GM21515 (cell line): ENCODE results near the gene SLC38A8.

Source experiments
- ATAC-seq: cut with Tn5 transposase; IDR thresholded peaks from one replicate; pipeline ENCODE4 v1.9.1; 2021; ENCODE audit not compliant: unreplicated experiment

SLC38A8 gene

DNA sequence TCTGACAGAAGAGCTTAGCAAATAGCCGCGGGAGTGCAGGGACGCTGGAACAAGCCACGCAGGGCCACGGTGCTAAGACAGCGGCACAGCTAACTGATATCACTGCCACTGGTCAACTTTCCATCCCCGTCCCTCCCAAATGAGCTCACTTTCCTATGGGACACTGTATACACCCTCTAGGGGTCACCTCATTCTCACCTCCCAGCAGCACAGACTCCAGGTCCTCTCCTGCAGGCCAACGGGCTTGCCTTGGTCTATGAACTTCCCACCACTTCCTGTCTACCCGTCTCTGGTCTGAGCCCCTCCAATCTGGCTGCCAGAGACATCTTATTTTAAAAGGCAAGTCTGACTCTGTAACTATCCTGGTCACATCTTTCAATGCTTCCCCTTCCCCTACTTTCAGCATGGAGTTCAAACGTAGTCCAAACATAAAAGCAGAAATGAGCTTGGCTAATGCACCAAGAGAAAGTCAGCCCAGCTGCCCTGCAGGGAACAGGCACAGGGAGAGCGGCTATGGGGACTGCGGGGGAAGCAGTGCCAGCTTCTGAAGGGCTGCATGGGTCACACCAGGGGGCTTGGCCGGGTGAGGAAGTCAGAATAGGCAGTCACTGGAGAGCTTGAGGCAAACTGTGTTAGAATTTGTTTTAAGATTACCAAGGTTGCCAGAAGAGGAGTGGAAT is 26.3 kb upstream of the SLC38A8 start:
- no peak for ATAC-seq

DNA sequence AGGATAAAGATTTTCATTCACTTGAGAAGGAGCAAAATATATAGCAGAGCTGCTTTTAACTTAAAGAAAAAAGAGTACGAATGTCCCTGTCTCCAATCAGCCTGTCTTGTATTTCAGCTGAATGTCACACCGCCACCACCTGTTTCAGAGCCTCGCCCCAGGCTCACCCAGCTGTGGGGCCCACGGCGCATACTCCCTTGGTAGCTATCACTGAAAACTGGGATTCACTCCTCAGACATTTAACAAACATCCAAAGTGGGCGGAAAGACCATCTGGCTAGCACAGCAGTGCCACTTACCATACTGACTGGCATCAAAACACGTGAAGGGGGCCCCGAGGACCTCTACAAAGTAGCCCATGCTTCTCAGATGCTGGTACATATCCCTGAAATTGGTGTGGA is 25.4 kb upstream of the SLC38A8 start:
- ATAC-seq = no peak

DNA sequence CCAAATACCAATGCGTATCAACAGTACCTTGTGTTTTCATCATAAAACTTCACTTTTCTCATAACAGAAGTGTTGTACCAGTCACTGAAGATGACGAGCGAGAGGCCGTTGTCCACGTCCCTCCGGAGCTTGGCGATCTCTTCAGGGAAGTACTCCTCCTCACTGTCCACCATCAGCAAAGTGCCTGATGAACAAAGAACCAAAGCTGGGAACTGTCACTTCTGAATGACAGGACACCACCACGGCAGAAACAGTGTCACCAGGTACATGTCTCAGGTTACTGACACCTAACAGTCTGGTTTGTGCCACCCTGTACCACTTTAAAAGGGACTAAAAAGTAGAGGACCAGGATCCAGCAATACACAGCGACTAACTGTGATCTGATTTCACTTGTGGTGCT is 25.0 kb upstream of the SLC38A8 start:
- ATAC-seq = no peak

DNA sequence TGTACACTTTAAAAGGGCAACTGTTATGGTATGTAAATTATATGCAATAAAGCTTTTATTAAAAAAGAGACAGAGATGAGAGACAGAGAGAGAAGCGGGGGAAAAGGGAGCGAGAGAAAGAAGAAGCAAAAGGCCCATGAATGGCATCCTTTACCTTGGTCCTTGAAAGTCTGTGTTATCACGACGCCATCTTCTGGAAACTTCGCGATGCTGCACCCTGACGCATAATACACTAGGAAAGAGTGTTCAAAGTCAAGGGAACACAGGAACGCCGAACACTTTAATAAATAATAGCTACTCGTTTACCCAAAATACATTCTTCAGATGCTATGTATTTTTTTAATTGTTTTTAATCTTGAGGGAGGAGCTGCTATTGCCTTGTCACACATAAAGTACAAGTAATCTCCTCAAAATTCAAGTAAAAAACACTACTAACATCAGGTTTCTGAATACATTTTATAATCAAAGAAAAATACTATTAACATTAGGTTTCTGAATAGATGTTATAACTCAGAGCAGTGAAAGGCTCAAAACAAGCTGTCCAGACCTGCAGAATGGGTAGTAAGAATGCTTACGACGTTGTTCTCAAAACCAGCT is 23.0 kb upstream of the SLC38A8 start:
- no peak for ATAC-seq

DNA sequence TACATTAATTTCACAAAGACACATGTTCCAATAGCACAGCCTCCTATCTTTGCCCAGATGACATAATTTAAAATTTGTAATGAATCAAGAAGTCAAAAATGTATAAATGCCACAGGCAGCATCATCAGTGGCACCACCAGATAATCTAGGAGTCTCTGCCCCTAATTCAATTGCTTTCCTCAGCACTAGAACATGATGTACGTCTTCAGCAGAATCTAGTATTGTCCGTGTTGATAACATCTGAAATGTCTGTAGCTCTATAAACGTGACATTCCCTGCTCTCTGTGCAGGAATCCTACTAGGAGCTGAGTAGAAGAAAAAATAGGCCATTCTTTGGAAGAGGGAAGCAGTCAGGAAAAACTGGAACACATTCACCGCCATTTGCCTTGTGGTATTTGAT is 21.4 kb upstream of the SLC38A8 start:
- no peak for ATAC-seq

DNA sequence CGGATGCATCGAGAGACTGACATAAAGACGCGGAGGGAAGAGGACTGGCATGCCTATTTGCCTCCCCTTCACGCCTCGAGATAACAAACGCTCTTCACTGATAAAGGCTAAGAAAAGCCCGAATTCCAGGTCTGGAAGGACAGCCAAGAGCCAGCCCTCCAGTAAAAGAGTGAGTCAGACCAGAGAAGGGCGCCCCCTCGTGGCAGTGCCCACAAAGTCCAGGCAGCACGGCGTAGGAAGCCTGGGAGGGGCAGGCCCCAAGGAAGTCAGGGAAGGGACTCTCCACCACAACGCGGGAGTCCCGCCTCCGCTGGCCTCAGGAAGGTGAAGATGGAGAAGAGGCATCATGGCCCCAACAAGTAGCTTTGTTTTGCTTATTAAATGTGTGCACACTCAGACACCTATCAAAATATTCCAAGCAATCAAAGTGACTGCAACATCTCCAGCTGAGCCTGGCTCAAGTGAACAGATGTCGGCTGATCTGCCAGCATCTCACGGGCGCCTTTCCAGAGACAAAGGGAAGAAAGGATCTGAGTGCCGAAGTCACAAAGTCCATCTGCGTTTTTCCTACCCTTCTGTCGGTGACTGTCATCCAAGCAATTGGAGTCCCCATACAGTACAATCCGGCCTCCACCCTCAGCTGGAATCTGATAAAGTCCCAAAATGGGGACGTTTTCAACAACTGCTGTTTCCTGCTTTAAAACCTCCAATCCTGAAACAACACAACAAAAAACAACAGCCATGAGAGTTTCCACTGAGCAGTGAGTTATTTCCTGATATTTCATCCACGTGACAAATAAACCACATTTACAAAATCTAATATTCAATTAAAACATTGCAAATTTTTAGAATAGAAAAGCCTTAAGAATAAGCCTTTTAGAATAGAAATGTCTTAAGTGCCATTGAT is 20.4 kb upstream of the SLC38A8 start:
- no peak for ATAC-seq

DNA sequence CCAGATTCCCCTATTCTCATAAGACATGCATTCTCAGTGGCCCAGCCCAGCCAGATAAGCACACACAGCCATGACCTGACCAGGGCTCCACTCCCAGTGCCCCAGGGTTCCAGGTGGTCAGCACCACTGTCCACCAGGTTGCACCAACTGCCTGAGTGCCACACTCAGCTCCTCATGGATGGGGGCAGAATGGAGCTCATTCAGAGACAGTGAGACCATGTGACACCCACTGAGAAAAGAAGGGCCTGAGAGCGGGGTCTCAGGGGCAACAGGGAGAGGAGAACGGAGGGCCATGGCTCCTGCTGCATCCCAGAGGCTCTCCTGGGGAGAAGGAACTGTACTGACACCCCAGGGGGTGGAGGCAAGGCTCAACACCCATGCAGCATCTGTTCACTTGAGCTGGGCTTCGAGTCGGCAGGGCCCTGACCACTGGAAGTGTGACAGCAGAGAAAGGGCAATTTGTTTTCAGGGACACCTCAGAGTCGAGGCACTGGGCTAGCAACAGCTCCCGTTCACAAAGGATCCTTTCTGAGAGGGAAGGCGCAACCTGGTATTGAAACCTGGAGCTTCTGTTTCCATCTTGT is 18.7 kb upstream of the SLC38A8 start:
- ATAC-seq = no peak

DNA sequence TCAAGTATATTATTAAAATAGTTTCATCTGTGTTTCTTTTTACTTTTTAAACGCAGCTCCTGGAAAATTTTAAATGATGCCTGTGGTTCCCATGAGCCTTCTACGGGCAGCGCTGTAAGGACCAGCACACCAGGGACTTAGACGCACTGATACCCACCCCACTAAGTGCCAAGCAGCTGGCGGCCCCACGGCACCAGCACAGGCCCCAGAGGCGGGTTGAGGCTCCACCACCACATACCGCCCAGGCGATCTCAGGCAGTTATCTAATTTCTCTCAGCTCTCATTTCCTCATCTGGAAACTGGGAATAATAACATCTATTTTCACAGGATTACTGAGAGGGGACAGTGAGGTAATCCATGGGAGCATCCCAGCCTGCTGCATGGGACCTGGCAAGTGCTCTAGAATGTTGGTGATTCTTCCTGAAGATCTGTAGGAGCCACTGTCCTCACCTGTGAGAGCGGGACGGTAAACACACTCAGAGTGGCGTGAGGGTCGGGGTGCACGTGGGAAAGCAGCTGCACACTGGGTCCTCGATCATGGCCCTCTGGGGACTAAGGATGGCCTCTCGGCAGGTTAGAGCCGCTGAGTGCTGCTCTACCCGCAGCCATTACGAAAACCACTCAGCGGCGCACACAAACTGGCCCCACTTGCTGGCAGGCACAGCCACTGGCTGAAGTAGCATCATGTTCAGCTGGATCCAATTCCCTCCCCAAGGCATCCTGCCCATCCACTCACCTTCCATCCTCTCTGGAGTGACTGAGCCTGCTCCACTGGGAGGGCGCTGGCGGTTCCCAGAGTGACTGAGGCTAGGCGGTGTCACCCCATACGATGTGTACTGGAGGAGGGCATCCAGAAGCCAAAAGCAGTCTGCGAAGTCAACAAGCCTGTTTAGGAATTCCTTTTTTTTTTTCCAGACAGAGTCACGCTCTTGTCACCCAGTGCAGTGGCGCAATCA is 17.6 kb upstream of the SLC38A8 start:
- ATAC-seq = no peak

DNA sequence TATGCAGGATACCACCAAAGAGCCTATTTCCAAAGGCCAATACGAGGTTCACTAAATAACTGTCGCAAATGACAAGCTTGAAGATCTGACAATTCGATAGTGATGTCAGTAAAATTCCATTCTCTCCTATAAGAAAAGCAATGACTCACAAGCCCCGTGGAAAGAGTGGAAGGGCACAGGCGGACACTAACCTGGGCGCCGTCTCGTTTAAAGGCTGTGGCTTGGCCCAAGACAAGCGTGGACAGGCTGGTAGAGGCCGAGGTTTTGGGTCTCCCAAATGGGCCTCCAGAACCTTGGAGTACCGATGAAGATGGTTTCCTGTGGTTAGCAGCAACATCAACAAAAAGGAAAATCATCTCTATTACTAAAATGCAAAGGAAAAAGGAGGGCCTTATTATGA is 16.5 kb upstream of the SLC38A8 start:
- ATAC-seq = no peak

DNA sequence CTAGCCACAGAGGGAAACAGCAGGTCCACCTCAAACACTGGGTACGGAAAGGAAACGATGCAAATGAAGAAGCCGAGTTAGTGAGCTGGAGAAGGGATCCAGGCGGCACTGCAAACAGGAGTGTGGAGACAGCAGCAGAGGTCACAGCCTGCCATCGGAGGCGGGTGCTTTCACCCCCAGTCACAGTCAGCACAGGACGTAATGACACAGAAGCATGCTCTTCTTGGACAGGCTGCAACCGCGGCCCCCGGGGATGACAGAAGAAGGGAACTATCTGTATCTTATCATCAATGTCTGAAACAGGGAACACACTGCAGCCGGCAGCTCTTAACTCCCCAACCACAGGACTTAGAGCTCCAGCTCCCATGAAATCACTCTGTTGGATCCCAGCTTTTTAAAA is 16.1 kb upstream of the SLC38A8 start:
- ATAC-seq = no peak

DNA sequence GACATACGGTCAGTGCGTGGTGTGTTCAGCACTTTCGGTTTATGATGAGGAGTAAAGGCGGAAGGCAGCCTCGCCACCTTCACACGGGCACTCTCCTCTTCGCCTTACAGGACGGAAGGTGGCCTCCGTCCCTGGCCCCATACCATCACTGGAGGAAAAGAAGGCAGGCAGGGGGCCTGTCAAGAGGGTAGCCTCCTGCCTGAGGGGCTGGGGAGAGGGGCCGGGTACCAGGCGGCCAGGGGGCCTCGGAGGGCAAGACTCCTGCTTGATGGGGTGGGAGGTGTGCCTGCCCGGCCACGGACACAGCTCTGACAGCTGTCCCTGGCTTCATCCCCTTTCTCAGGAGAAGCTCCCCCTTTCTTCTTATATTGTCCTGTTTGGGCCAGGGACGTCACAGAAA is 15.6 kb upstream of the SLC38A8 start:
- no peak for ATAC-seq

DNA sequence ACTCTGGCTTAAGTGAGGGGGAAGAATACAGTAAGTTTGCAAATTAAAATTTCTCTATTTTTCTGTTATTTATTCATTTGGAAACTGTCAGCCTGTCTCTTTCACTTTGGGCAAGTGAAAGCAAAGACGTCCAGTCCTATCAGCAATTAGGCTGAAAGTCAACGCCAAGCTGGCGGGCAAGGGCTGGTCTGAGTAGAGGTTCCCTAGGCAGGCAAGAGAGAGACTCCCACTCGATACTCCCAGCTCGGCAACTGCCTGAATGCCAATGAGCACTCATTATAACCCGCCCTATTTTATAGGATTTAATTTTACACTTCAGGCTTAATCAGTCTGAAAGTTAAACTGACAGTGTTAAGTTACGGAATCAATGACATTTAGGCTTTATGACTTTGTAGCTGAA is 14.3 kb upstream of the SLC38A8 start:
- no peak for ATAC-seq

DNA sequence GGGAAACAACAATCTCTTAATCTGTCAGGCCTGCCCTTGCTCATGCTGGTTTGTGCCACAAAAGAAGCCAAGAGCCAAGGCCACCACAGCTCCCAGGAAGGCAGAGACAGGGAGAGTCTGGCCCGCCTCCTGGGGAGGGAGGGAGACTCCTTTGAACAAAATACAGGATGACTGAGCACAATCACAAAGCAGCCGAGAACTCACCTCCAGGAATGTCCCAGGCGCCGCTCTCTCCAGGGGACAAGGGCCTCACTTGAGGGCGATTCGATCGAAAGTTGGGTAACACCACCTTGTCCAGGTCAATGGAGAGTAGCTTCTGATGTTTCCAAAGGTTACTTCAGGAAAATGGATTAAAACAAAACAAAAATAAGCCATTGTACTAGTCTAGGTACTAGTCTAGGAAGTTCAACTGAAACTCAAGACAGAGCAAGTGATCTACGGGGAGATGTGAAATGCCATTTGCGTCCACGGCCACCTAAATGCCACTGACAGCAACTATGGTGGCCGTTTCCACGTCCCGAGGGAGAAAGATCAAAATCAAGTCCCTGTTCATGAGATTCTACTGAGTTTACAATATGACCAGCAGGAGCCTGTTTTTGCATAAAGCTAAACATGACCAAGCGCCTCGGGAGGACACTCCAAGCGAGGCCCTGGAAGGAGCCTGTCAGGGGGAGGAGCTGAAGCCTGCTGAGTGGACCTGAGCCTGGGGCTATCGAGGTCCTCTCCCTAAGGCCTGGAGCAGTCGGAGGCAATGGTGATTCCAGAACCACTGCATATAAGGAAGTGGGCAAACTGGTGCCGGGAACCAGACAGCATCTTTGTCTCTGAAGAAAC is 13.4 kb upstream of the SLC38A8 start:
- no peak for ATAC-seq

DNA sequence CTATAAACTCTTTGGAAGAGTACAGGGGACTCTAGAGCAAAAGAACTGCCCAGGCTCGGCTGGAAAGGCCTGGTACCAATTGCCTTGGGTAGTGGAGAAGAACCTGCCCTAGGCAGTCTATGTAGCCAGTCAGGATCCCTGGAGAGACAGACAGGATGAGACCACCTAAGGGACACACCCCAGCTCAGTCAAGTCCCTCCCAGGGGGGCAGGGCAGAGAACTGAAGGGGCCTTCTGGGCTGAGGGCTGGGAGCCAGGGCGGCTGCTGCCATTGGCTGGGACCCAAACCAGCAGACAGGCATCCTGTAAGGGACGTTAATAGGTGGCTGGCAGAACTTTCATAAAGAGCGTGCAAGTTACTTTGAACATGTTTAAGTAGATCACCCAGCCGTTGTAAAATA is 12.8 kb upstream of the SLC38A8 start:
- no peak for ATAC-seq

DNA sequence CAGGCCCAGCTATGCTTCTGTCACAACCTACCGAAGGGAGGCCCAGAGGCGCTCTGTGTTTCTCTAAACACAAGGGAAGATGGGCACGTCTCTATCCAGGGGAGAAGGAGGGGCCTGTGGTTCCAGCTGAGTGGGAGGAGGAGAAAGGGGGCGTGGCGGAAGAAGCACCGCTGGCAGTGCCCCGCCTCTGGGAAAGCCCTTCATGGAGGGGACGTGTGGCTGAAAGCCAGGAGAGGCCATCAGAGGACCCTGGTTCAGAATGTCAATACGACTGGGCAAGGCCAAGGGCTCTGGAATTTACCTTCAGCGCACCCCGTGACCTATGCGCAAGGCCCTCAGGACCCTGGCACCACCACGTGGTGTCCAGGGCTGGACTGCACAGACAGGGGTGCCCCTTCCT is 12.3 kb upstream of the SLC38A8 start:
- ATAC-seq = no peak

DNA sequence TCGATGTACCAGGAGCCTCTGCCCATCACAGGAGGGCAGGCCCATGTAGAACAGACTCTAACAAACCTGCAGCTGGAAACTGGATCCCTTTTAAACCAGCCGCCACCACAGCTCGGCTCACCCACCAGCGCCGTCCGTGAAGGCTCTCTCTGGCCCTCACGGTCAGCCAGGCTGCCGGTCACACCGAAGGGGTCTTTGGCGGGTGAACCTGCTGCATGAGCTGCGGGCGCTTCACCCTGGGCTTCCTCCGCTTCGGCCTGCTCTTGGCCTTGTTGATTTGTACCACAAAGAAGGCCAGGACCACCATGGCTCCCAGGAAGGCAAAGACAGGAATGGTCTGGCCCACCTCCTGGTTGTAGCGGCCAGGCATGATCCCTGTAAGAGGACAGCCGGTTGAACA is 11.7 kb upstream of the SLC38A8 start:
- no peak for ATAC-seq

DNA sequence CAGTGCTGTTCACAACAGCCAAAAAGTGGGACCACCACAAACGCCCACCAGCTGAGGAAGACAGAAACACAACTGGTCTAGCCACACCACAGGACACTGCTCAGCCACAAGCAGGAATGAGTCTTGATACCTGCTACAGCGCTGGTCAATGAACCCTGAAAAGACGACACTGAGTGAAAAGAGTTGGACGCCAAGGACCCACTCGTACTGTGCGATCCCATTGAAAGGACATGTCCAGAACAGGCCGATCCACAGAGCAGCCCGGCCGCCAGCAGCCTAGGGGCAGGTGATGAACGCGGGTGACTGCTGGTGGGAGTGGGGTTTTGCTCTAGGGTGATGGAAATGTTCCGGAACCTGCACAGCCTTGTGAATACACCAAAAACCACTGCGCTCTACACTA is 10.6 kb upstream of the SLC38A8 start:
- ATAC-seq = no peak

DNA sequence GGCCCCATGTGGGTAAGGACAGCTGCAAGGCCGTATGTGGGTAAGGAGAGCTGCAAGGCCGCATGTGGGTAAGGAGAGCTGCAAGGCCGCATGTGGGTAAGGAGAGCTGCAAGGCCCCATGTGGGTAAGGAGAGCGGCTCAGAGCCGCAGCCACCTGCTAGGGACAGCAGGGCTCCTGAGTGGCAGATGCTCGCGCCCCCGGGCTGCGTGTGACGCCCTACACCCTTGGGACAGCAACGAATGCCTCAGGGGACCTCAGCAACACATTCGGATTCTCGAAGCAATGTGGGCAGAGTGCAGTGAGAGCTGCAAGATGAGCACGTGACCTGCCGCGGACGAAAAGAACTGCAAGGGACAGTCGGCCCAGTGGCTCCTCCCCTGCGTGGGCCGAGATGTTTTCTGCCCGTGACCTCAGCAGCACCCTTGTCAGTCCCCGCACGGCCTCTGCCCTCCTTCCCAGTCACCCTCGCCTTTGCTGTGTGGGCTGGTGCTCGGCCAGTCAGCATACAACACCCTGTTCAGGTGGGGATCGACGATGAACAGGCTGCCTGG is 9.6 kb upstream of the SLC38A8 start:
- ATAC-seq = no peak

DNA sequence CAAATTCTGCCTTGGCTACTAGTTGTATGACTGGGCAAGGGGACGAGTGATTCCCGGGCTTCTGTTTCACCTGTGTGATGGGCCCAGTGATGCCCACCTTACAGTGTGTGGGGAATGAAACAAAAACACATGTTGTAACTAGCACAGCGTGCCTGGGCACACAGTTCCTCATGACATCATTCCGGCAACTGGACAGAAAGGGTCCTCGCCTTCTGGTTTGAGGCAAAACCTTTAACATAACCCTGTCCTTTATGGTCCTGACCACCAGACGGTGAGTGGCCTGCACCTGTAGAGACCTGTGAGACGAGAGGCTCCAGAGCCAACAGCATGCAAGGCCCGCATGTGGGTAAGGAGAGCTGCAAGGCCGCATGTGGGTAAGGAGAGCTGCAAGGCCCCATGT is 7.7 kb upstream of the SLC38A8 start:
- no peak for ATAC-seq
